ENCODE data around the gene PURB. TPM values are rescaled to one million over a fixed set of nuclear protein-coding genes. Genes with fewer than 3 reads are reported as not detected.
"Not testable (repeated sequence)": the region's sequence is repeated elsewhere in the genome, so short reads cannot be mapped to it uniquely, and the experiment has no call there.

PURB gene
- total and polyA plus RNA-seq, 9 of the 15 experiments (the other 6 are each of a cell fraction or from before 2014, with no cell fraction given) = 1.6 to 14.1 (median 8.8) TPM

DNA sequence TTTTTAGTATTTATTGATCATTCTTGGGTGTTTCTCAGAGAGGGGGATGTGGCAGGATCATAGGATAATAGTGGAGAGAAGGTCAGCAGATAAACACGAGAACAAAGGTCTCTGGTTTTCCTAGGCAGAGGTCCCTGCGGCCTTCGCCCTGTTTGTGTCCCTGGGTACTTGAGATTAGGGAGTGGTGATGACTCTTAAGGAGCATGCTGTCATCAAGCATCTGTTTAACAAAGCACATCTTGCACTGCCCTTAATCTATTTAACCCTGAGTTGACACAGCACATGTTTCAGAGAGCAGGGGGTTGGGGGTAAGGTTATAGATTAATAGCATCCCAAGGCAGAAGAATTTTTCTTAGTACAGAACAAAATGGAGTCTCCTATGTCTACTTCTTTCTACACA lies 15.0 kb downstream of the PURB start (continued):
- TF ChIP-seq TEAD4 (IDR thresholded peaks at IDR 0.05; ENCODE audit: low read length) = 0 out of 2 replicates have a peak, but pooled peaks have one; percentile 31
- TF ChIP-seq TEAD4 (CRISPR knock-in tag; IDR thresholded peaks at IDR 0.05; ENCODE audit: borderline replicate concordance) = not testable (repeated sequence)
- TF ChIP-seq, protein P1, sequence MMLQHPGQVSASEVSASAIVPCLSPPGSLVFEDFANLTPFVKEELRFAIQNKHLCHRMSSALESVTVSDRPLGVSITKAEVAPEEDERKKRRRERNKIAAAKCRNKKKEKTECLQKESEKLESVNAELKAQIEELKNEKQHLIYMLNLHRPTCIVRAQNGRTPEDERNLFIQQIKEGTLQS (IDR thresholded peaks at IDR 0.05) = peak; percentile 64
- TF ChIP-seq, protein P1 (CRISPR knock-in tag; conservative IDR thresholded peaks at IDR 0.05) = not testable (repeated sequence)
- peak; percentile 74; the same call in 1 of the 2 replicates for TF ChIP-seq DPF2 (IDR thresholded peaks at IDR 0.05)
- peak; percentile 74 for TF ChIP-seq ARID1B (IDR thresholded peaks at IDR 0.05)

DNA sequence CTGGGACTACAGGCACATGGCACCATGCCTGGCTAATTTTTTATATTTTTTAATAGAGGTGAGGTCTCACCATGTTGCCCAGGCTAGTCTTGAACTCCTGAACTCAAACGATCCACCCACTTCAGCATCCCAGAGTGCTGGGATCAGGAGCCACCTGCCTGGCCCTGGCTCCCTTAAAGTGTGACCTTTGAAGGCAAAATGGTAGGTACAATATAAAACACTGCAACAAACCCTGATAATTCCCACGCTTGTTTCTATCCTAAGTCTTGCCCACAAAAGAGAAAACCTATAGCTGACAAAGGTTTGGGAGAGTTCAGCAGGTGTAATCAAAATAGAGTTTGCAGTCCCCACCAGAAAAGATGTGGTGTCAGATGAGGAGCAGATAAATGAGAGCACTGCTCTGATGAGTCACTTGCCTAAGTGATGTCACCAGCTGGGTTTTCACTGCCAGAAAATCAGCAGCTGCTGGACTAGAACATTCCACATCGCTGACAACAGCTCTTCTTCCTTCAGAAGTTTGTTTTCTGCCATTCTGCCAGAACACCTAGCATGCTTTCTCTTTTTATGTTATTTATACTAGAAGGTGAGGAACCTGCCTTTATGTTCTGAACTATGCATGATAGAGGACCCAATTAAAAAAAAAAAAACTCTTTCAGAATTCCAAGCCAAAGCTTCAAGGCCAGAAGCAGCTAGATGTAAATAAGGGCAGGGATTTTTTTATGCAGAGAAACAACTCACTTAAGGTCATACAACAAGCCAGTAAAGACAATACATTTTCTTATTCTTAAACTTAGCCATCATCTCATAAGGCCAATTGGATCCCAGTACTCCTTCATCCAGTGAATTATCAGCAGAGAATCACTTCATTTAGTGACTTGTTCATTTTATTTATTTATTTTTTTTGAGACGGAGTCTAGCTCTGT lies 18.0 kb downstream of the PURB start:
- Histone ChIP-seq H4K20me1 (replicated peaks; ENCODE audit: control insufficient read depth, insufficient read depth, low read length) (no peaks in the 10 kb centered on the region), H3K27ac (ENCODE audit: extremely low read depth, low read depth, low read length) (no peak overlapping the region), H3K79me2 (ENCODE audit: control insufficient read depth, insufficient read depth, low read length) (no peaks in the 10 kb centered on the region), H3K4me3 (no peak overlapping the region), H2AFZ (ENCODE audit: low read depth, low read length) (no peak overlapping the region), H3K9me1 (ENCODE audit: control insufficient read depth, insufficient read depth, low read length) (no peaks in the 10 kb centered on the region), H3K4me1 (replicated peaks in 1 of 2; ENCODE audit: control insufficient read depth in 2 of 2, insufficient read depth in 2 of 2, low read length in 2 of 2) (peaks cover 0 to 11% of the 10 kb centered on the region in 2 experiments; a peak in 3 of 5 replicates), H3K9me3 (replicated peaks; ENCODE audit: control insufficient read depth, insufficient read depth, low read depth, low read length) (no peaks in the 10 kb centered on the region), H3K4me2 (ENCODE audit: insufficient read depth, low read length) (no peak overlapping the region; the same call in 1 of the 2 replicates), H3K27me3 (ENCODE audit: control insufficient read depth in 2 of 2, insufficient read depth in 2 of 2, low read length in 2 of 2) (no peaks in the 10 kb centered on the region), H3K9ac (ENCODE audit: insufficient read depth in 1 of 2, low read depth in 2 of 2, low read length in 2 of 2) (no peak overlapping the region), H3K36me3 (ENCODE audit: control insufficient read depth, insufficient read depth, low read length) (no peaks in the 10 kb centered on the region)
- in situ Hi-C loops (cut with MboI) (no loop called here), intact Hi-C loops (cut with micrococcal nuclease) (no loop called here)
- peak; percentile 88 for FAIRE-seq
- 13% methylated on average over 4 of the region's 4 CpGs for WGBS (ENCODE audit: insufficient coverage, low coverage, missing lambda C conversion rate)
- DNase-seq (ENCODE audit: extremely low read depth in 1 of 4, low spot score in 3 of 4) = peak; percentile 36 to 70 (median 48)
- BruUV-seq (replicated peaks) = no TSS peak
- peak; percentile 88 for ATAC-seq
- POLR2A ChIA-PET = interaction anchor here (0.6 to 2.3 kb wide), 7 partner anchors 10 to 67 kb away, joined by 3 to 18 read pairs (median 4); no protein-coding TSS in a partner anchor
- CTCF ChIA-PET (ENCODE audit: low intra/inter-chr PET ratio) = no interaction called here
- TF ChIP-seq ADNP (tag; IDR thresholded peaks at IDR 0.05) (peak; percentile 64), CBFA2T3 (IDR thresholded peaks at IDR 0.05) (peak; percentile 54), RAD21 (CRISPR knock-in tag; conservative IDR thresholded peaks at IDR 0.05 in 1 of 2, IDR thresholded peaks at IDR 0.05 in 1 of 2) (no peak), ARHGAP35 (IDR thresholded peaks at IDR 0.05; ENCODE audit: partially characterized antibody) (no peak), NONO (IDR thresholded peaks at IDR 0.05; ENCODE audit: low read depth in 2 of 2, low read length in 1 of 2) (no peak), FOXA3 (CRISPR knock-in tag; conservative IDR thresholded peaks at IDR 0.05 in 1 of 2, IDR thresholded peaks at IDR 0.05 in 1 of 2) (no peak), ZNF384 (IDR thresholded peaks at IDR 0.05; ENCODE audit: low read depth, low read length) (no peak)
- TF ChIP-seq, protein P2, sequence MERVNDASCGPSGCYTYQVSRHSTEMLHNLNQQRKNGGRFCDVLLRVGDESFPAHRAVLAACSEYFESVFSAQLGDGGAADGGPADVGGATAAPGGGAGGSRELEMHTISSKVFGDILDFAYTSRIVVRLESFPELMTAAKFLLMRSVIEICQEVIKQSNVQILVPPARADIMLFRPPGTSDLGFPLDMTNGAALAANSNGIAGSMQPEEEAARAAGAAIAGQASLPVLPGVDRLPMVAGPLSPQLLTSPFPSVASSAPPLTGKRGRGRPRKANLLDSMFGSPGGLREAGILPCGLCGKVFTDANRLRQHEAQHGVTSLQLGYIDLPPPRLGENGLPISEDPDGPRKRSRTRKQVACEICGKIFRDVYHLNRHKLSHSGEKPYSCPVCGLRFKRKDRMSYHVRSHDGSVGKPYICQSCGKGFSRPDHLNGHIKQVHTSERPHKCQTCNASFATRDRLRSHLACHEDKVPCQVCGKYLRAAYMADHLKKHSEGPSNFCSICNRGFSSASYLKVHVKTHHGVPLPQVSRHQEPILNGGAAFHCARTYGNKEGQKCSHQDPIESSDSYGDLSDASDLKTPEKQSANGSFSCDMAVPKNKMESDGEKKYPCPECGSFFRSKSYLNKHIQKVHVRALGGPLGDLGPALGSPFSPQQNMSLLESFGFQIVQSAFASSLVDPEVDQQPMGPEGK (CRISPR knock-in tag; IDR thresholded peaks at IDR 0.05; ENCODE audit: borderline replicate concordance) = no peak

All from K562 (cell line).